Common myeloid progenitor, CD34-positive (primary cell): ENCODE data around the gene NR5A2.

Source experiments
- CTCF ChIA-PET: fragments of 350-600 bp; sonication (Branson Sonifier 250); formaldehyde crosslinking; loops from one replicate; lab custom pipeline; 2021; ENCODE audit warnings: antibody characterized with exemption; lab: Charles Lee
- POLR2A ChIA-PET: fragments of 350-600 bp; sonication (Branson Sonifier 250); formaldehyde crosslinking; loops from one replicate; lab custom pipeline; 2021; ENCODE audit warnings: antibody characterized with exemption; lab: Charles Lee
- DNase-seq, 3 donors: peaks; one replicate each; pipeline versions ENCODE4 v3.0.0 to v3.0.0-alpha.2; 2013
- H3K27ac ChIP-seq, 2 experiments: 1 replicate in 1 of 2; 2 replicates in 1 of 2; pipeline ENCODE4 v1.7.0; 2013; ENCODE audit warnings: inconsistent platforms in 2 of 2, low read length in 2 of 2, mild to moderate bottlenecking in 2 of 2, low read depth in 1 of 2, moderate library complexity in 1 of 2; ENCODE audit not compliant: severe bottlenecking in 2 of 2, insufficient read depth in 1 of 2, poor library complexity in 1 of 2
- H3K27me3 ChIP-seq, 5 experiments: replicated peaks in 2 of 5; 1 replicate in 3 of 5; 2 replicates in 2 of 5; pipeline versions ENCODE4 v1.6.1 to v1.7.0; 2013; ENCODE audit warnings: low read length in 4 of 5, mild to moderate bottlenecking in 2 of 5, moderate library complexity in 2 of 5, inconsistent platforms in 1 of 5; ENCODE audit not compliant: insufficient read depth in 5 of 5, control insufficient read depth in 4 of 5
- H3K36me3 ChIP-seq, 4 experiments: 1 replicate in 2 of 4; 2 replicates in 2 of 4; pipeline versions ENCODE4 v1.6.1 to v1.7.0; 2013; ENCODE audit warnings: low read length in 3 of 4, control low read depth in 1 of 4, mild to moderate bottlenecking in 1 of 4; ENCODE audit not compliant: control insufficient read depth in 4 of 4, insufficient read depth in 4 of 4
- H3K4me1 ChIP-seq, 4 experiments: 1 replicate in 3 of 4; 2 replicates in 1 of 4; pipeline versions ENCODE4 v1.6.1 to v1.7.1; 2013; ENCODE audit warnings: low read length in 3 of 4, mild to moderate bottlenecking in 3 of 4, control low read depth in 1 of 4, inconsistent platforms in 1 of 4, moderate library complexity in 1 of 4; ENCODE audit not compliant: control insufficient read depth in 4 of 4, insufficient read depth in 4 of 4; ENCODE audit errors: control extremely low read depth in 1 of 4
- H3K4me3 ChIP-seq, 7 experiments: 1 replicate in 4 of 7; 2 replicates in 3 of 7; pipeline versions ENCODE4 v1.5.1 to v1.7.0; 2013; ENCODE audit warnings: mild to moderate bottlenecking in 7 of 7, low read length in 6 of 7, moderate library complexity in 6 of 7, inconsistent platforms in 2 of 7, low read depth in 2 of 7, control low read depth in 1 of 7; ENCODE audit not compliant: insufficient read depth in 4 of 7, control insufficient read depth in 1 of 7; ENCODE audit errors: extremely low read depth in 1 of 7
- H3K9me3 ChIP-seq, 5 experiments: 1 replicate in 4 of 5; 2 replicates in 1 of 5; pipeline versions ENCODE4 v1.6.1 to v1.7.1; 2013; ENCODE audit warnings: low read length in 4 of 5, mild to moderate bottlenecking in 2 of 5, inconsistent platforms in 1 of 5, low read depth in 1 of 5, moderate library complexity in 1 of 5; ENCODE audit not compliant: control insufficient read depth in 4 of 5, insufficient read depth in 2 of 5; ENCODE audit errors: control extremely low read depth in 1 of 5
- WGBS: methylation state at CpG from one replicate; pipeline ENCODE4 v1.1.5; 2013; ENCODE audit not compliant: insufficient coverage; 5-methylcytosine and 5-hydroxymethylcytosine counted together

NR5A2 gene

DNA sequence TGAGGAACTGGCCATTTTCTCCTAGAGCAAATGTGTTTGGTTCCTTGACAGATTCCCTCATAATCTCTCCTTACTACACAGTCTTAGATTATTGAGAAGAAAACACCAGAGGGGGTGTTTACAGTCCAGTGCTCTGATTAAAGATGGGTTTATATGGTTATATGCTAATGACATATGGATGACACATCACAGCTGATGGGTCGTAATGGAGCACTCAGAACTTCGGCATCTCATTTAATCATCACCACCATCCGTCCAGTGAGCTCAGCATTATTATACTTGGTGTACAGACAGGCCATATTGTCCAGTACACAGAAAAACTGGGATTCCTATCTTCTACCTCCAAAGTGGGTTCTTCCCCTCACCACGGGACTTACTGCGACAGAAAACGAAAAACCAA is 22.3 kb upstream of the NR5A2 start:
- Histone ChIP-seq H3K27me3 (no peaks in the 10 kb centered on the region), H3K9me3 (no peaks in the 10 kb centered on the region), H3K4me1 (no peaks in the 10 kb centered on the region), H3K27ac (no peak overlapping the region), H3K36me3 (no peaks in the 10 kb centered on the region), H3K4me3 (no peak overlapping the region)
- no peak for DNase-seq
- ChIA-PET POLR2A (no interaction called here), CTCF (no interaction called here)
- 96% methylated on average over 5 of the region's 6 CpGs for WGBS

DNA sequence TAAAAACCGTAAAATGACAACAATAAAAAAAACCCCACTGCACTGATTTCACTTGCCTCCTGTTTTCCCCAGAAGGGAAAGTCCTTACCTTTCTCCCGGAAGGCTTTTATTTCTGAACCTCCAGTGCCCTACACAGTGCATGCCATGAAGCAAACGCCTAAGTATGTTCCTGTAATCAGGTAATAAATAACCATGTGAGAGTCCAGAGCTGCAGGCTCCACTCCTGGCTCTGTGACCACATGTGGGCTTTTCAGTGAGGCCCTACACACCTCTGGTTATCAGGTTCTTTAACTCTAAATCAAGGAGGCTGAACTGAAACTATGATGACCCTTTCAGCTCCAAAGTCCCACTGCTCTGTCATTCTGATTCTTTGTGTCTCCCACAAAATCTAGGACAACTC is 20.8 kb upstream of the NR5A2 start:
- 90% methylated on average over 3 of the region's 3 CpGs for WGBS
- CTCF ChIA-PET = interaction anchor here (0.7 kb wide), 1 partner anchor 583 kb away, joined by 3 read pairs; no protein-coding TSS in a partner anchor

DNA sequence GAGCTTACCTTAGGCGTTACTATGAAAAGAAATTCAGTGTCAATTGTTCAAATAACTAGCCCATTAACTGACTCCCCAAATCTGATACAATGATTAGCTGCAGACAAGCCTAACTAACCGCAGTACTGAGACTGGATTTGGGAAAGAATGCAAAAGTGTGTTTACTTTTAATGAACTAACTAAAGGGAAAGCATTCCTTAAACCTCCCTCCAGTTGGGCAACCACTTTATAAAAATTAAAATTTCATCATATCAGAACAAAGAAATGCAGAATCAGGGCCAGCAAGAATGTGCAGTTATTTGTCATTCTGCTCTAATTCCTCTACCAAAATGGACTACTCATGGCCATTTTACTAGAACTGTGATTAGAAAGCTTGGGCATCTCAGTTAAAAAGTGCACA is 11.7 kb upstream of the NR5A2 start:
- POLR2A ChIA-PET = no interaction called here
- Histone ChIP-seq H3K4me3 (no peak overlapping the region), H3K9me3 (no peaks in the 10 kb centered on the region), H3K27ac (no peak overlapping the region), H3K27me3 (no peaks in the 10 kb centered on the region), H3K4me1 (no peaks in the 10 kb centered on the region), H3K36me3 (no peaks in the 10 kb centered on the region)
- no peak for DNase-seq
- WGBS = no CpG with 5 or more reads among the region's 2 CpGs
- CTCF ChIA-PET = no interaction called here

More for the DNA sequence above, 20.8 kb upstream of the NR5A2 start:
- POLR2A ChIA-PET = no interaction called here
- Histone ChIP-seq H3K9me3 (no peaks in the 10 kb centered on the region), H3K36me3 (no peaks in the 10 kb centered on the region), H3K27me3 (no peaks in the 10 kb centered on the region), H3K4me3 (no peak overlapping the region), H3K27ac (no peak overlapping the region), H3K4me1 (no peaks in the 10 kb centered on the region)
- no peak for DNase-seq

DNA sequence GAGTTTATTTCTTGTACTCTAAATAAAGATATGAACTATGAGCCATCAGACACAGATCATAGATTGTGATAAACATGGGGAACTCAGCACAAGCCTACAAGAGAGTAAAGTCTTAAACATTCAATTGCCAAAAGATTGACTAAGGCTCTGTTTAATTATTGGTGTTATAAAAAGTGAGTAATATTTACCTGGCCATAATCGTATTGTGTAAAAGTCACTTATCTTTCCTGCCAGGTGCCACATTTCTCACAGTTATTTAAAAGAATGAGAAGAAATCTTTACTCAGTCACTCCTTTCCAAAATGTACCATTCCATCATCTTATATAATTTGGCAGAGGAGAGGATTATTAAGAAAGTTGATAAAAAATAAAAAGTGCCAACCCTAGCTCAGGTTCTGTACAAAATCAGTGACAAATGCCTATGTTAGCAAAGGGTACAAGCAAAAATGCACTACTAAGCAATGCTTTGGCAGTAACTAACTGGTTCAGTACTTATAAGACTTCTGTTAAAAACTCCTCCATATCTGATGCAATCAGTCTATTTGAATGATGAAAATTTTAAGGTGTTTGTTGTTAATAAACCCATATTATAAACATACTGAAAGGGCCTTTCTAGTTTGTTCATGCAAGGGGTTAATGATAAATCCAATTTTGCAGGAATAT is 5.8 kb upstream of the NR5A2 start:
- Histone ChIP-seq H3K4me1 (no peaks in the 10 kb centered on the region), H3K27me3 (peaks cover 0 to 9% (median 3%) of the 10 kb centered on the region in 5 experiments), H3K9me3 (no peaks in the 10 kb centered on the region), H3K4me3 (no peak overlapping the region), H3K27ac (no peak overlapping the region), H3K36me3 (no peaks in the 10 kb centered on the region)
- ChIA-PET CTCF (no interaction called here), POLR2A (no interaction called here)
- no CpG with 5 or more reads among the region's 1 CpG for WGBS
- no peak for DNase-seq

DNA sequence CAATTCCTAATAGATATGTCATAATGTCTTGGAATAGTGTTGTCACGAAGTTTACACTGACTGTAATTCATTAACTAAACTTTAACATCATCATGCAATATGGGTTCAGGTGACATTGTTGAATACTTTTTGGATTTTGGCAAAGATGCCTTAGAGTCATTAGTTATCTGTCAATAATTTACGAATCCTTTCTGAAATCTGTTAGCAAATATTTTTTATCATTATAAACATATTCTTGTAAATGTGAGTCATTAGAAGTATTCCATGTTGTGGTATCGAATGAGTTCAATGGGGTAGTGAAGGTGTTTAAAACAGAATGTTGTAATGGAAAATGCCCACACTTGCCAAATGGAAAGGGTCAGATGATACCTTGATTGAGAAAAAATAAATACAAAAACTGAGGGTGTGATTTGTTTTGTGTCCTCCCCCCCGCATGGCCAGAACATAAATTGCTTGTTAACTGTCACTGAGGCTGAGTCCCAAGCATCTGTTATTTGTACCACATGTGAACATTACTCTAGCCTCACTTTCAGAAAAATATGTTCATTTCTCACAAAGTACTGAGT is 5.2 kb upstream of the NR5A2 start:
- Histone ChIP-seq H3K27me3 (peaks cover 0 to 15% (median 8%) of the 10 kb centered on the region in 5 experiments), H3K4me1 (no peaks in the 10 kb centered on the region), H3K4me3 (no peak overlapping the region), H3K9me3 (no peaks in the 10 kb centered on the region), H3K27ac (no peak overlapping the region), H3K36me3 (no peaks in the 10 kb centered on the region)
- 100% methylated on average over 2 of the region's 4 CpGs for WGBS
- no peak for DNase-seq
- ChIA-PET POLR2A (no interaction called here), CTCF (no interaction called here)

DNA sequence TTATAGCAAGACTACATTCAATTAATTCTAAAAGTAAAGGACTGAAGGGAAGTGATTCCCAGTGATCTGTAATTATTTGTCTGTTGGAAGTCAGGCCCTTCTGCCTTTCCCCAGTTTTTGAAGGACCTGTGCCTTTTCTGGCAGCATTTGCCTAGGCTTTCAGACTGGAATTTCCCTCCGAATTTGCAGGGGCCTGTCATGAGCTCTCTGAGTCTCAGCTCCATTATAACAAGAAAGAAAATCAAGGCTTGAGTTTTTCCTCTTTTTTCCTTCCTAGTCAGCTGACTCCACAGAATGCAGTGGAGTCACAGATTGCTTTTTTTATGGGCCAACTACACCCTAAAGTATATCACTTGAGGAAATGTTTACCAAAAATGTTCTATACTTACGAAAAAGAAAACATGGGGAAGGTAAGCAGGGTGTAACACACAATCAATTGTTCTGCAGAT is 1.1 kb downstream of the NR5A2 start:
- Histone ChIP-seq H3K9me3 (peaks cover 0 to 2% (median 0%) of the 10 kb centered on the region in 5 experiments), H3K27ac (no peak overlapping the region), H3K36me3 (no peaks in the 10 kb centered on the region), H3K27me3 (peaks cover 20 to 76% (median 45%) of the 10 kb centered on the region in 5 experiments), H3K4me1 (peaks cover 0 to 14% (median 12%) of the 10 kb centered on the region in 4 experiments), H3K4me3 (peak overlapping the region in 6 of 7 experiments; percentile 59 to 80 (median 72))
- POLR2A ChIA-PET = no interaction called here
- no CpG with 5 or more reads among the region's 2 CpGs for WGBS
- no peak for DNase-seq
- CTCF ChIA-PET = interaction anchor here (1.0 to 1.6 kb wide), 3 partner anchors 10 to 20 kb away, joined by 3 to 4 read pairs (median 4); no protein-coding TSS in a partner anchor
